Left lung (tissue), 10 donors: ENCODE data around the gene C1QC. TPM values are rescaled to one million over a fixed set of nuclear protein-coding genes. Genes with fewer than 3 reads are reported as not detected.

ENCODE experiments used
- ATAC-seq: fragments of 200-7000 bp; cut with Tn5 transposase; one replicate; pipeline ENCODE4 v1.9.1; 2020; ENCODE audit warnings: moderate library complexity
- DNase-seq, 4 donors: peaks; one replicate each; pipeline ENCODE4 v3.0.0-alpha.2; 2013 to 2020
- H3K27ac ChIP-seq, 2 donors: fragments of 200-600 bp; sonication (generic) in 1 of 2; one replicate each; pipeline versions ENCODE4 v1.5.0 to v1.8.0; 2020 to 2021
- H3K27me3 ChIP-seq, 2 donors: fragments of 200-600 bp; sonication (generic) in 1 of 2; one replicate each; pipeline versions ENCODE4 v1.5.0 to v1.8.0; 2020 to 2021
- H3K36me3 ChIP-seq, 2 donors: fragments of 200-600 bp; sonication (generic) in 1 of 2; one replicate each; pipeline versions ENCODE4 v1.5.0 to v1.8.0; 2020 to 2021
- H3K4me1 ChIP-seq, 2 donors: fragments of 200-600 bp; one replicate each; pipeline ENCODE4 v1.8.0; 2021
- H3K4me3 ChIP-seq, 2 donors: fragments of 200-600 bp; sonication (generic) in 1 of 2; one replicate each; pipeline versions ENCODE4 v1.5.0 to v1.8.0; 2020 to 2021; ENCODE audit warnings: mild to moderate bottlenecking in 1 of 2
- H3K9me3 ChIP-seq, 2 donors: fragments of 200-600 bp; sonication (generic) in 1 of 2; one replicate each; pipeline versions ENCODE4 v1.5.0 to v1.8.0; 2020 to 2021
- intact Hi-C, 2 donors: fragments of 100-400 bp; cut with DNase I; formaldehyde crosslinking; loops; one replicate each; pipeline versions ENCODE4 v1.11.2 to v1.14.2; 2022
- polyA plus RNA-seq, 6 donors: library from polyadenylated mRNA; unstranded; fragments of 120-200 nt; gene quantifications; one replicate each; pipeline ENCODE4 v1.2.1, GENCODE V29; 2013; ENCODE audit not compliant: insufficient read length in 6 of 6
- total RNA-seq, 2 donors: library from RNA; stranded (reverse); fragmentation: NEBNext Ultra II Directional; extraction: Animal tissue kit (Norgen Biotek cat#: 25700); gene quantifications; one replicate each; pipeline ENCODE4 v1.2.1, GENCODE V29; 2021
- TF ChIP-seq, protein P1 (sequence below), 2 donors: fragments of 200-600 bp; sonication (generic) in 1 of 2; IDR thresholded peaks; one replicate each; pipeline versions ENCODE4 v1.5.0 to v1.8.0; 2021; ENCODE audit warnings: antibody characterized with exemption in 2 of 2
- donor health status: DM: no; HTN: yes; CAD: no.
- donor health status: DM: no; HTN: no; CAD: no.

Gene C1QC
- total and polyA plus RNA-seq, 8 donors: 21.3 to 577 (median 26.1) TPM

DNA sequence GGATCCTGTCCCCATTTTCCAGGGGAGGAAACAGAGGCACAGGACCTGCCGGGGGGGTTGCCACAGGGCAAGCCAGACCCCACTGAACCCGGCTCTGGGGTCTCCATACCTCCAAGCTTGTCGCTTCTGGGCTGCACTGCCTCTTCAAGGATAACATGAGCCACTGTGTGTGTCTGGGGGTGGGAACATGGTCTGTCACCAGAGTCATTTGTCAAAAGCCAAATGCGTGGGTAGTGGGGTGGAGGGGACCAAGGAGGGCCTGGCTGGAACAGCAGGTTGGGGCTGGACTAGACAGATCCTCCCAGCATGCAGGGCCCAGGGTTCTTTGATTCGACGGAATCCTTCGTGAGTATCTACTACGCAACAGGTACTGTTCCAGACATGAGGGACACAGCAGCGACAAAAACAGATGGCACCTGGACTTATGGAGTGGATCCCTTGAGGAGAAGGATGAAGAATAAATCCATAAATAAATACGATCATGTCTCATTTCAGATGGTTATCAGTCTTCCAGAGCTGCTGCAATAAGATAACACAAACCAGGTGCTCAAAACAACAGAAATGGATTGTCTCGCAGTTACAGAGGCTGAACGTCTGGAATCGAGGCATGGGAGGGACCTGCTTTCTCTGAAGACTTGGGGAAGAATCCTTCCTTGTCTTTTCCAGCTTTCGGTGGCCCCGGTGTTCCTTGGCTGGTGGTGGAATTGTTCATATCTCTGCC lies 38.3 kb downstream of the C1QC start:
- Histone ChIP-seq H3K4me3 (no peak overlapping the region), H3K4me1 (no peaks in the 10 kb centered on the region), H3K27ac (no peak overlapping the region), H3K36me3 (no peaks in the 10 kb centered on the region), H3K27me3 (peaks cover 0 to 41% of the 10 kb centered on the region in 2 donors), H3K9me3 (no peaks in the 10 kb centered on the region)
- ATAC-seq (no peak), DNase-seq (no peak)
- intact Hi-C loops: no loop called here
- TF ChIP-seq, protein P1, sequence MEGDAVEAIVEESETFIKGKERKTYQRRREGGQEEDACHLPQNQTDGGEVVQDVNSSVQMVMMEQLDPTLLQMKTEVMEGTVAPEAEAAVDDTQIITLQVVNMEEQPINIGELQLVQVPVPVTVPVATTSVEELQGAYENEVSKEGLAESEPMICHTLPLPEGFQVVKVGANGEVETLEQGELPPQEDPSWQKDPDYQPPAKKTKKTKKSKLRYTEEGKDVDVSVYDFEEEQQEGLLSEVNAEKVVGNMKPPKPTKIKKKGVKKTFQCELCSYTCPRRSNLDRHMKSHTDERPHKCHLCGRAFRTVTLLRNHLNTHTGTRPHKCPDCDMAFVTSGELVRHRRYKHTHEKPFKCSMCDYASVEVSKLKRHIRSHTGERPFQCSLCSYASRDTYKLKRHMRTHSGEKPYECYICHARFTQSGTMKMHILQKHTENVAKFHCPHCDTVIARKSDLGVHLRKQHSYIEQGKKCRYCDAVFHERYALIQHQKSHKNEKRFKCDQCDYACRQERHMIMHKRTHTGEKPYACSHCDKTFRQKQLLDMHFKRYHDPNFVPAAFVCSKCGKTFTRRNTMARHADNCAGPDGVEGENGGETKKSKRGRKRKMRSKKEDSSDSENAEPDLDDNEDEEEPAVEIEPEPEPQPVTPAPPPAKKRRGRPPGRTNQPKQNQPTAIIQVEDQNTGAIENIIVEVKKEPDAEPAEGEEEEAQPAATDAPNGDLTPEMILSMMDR (IDR thresholded peaks at IDR 0.05): no peak

DNA sequence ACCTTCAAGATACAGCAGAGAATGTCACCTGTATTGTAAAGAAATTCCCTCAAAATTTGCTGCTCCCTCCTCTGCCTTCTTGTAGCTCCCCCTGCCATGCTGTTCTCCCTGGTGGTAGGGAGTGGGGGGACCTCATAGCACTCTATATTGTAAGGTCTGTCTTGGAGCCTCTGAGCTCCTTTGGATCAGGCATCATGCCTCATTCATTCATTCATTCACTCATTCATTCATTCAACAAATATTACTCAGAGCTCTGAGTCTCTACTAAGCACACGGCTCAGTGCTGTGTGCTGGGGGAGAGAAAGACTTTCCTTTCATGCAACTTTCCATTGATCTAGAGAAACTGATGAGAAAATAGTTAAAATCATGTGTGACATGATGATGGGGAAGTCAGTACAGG lies 40.1 kb downstream of the C1QC start:
- no peak overlapping the region for H3K4me3 ChIP-seq
- intact Hi-C loops: no loop called here
- H3K27ac ChIP-seq: no peak overlapping the region
- no peaks in the 10 kb centered on the region for H3K36me3 ChIP-seq
- H3K4me1 ChIP-seq: no peaks in the 10 kb centered on the region
- TF ChIP-seq, protein P1 (IDR thresholded peaks at IDR 0.05): no peak
- H3K27me3 ChIP-seq: peaks cover 0 to 47% of the 10 kb centered on the region in 2 donors
- ATAC-seq (no peak), DNase-seq (no peak)
- H3K9me3 ChIP-seq: no peaks in the 10 kb centered on the region

DNA sequence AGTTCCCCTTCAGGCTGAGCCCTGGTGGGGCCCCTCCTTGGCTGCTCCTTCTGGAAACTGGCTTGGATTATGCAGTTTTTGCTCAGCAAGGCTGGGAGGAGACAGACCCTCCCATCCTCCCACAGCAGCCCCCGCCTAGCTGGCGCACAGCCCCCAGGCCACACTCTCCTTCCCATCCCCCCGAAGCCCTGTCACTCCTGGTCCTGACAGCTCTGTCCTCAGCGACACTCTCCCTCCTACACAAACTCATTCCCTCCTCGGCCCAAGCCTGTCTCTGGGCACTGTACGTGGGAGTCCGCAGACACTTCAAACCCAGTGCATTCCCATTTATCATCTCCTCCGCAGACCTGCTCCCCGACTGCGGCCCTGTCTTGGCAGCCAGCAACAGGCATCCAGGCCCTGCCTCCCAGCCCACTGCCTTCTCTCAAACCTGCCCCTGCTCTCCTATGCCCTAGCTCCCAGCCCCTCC lies 42.2 kb downstream of the C1QC start:
- DNase-seq: no peak
- Histone ChIP-seq H3K9me3 (no peaks in the 10 kb centered on the region), H3K27ac (no peak overlapping the region), H3K36me3 (no peaks in the 10 kb centered on the region), H3K4me3 (no peak overlapping the region), H3K4me1 (no peaks in the 10 kb centered on the region), H3K27me3 (peaks cover 0 to 54% of the 10 kb centered on the region in 2 donors)
- no peak for ATAC-seq
- TF ChIP-seq, protein P1 (IDR thresholded peaks at IDR 0.05): no peak
- intact Hi-C loops: no loop called here

DNA sequence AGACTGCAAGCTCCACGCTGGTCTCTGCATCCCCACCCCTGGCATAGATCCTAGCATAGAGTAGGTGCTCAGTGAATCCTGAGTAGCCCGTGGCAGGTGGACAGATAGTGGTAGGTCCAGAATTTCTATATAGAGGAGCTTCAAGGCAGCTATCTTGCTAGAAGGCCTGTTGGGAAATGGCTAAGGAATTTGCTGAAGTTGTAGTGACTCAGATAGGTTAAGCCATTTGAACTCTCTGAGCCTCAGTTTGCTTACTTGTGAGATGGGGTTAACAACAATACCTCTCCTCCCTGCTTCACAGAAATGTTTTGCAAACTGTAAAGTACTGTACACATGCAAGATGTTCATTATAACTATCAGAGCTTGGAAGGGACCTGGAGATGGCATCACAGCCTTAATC lies 43.8 kb downstream of the C1QC start:
- ATAC-seq: no peak
- intact Hi-C loops: no loop called here
- no peak overlapping the region for H3K27ac ChIP-seq
- H3K4me1 ChIP-seq: no peaks in the 10 kb centered on the region
- H3K9me3 ChIP-seq: no peaks in the 10 kb centered on the region
- H3K4me3 ChIP-seq: no peak overlapping the region
- TF ChIP-seq, protein P1 (IDR thresholded peaks at IDR 0.05): no peak
- peaks cover 0 to 50% of the 10 kb centered on the region in 2 donors for H3K27me3 ChIP-seq
- H3K36me3 ChIP-seq: no peaks in the 10 kb centered on the region
- DNase-seq: no peak

DNA sequence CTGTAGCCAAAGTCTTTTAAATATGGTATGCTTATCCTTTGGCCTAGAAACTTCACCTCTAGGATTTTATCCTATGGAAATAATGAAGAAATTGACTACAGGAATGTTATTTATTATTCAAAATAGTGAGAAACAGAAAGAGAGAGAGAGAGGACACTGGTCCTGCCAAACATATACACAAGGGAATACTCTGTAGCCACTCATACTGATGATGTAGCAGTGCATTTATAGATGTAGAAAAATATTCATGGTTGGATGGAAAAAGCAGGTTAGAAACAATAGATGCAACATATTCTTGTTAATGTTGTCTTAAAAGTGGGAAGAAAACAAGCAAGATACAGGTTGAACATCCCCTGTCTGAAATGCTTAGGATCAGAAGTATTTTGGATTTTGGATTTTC lies 45.0 kb downstream of the C1QC start:
- intact Hi-C loops: no loop called here
- Histone ChIP-seq H3K4me3 (no peak overlapping the region), H3K36me3 (no peaks in the 10 kb centered on the region), H3K27me3 (peaks cover 0 to 45% of the 10 kb centered on the region in 2 donors), H3K9me3 (no peaks in the 10 kb centered on the region), H3K27ac (no peak overlapping the region), H3K4me1 (no peaks in the 10 kb centered on the region)
- no peak for DNase-seq
- no peak for ATAC-seq
- TF ChIP-seq, protein P1 (IDR thresholded peaks at IDR 0.05): no peak
